Lower leg skin (tissue), 4 donors: ENCODE measurements around the gene LRIG1. TPM values are rescaled to one million over a fixed set of nuclear protein-coding genes. Genes with fewer than 3 reads are reported as not detected.

Source experiments
- DNase-seq, 2 donors: peaks; one replicate each; pipeline ENCODE4 v3.0.0-alpha.2; 2019; ENCODE audit warnings: low spot score in 2 of 2
- H3K4me3 ChIP-seq: fragments of 200-600 bp; sonication (generic); 2 replicates; pipeline ENCODE4 v1.5.1; 2017; ENCODE audit warnings: mild to moderate bottlenecking, low read depth; ENCODE audit not compliant: poor library complexity, severe bottlenecking
- POLR2A ChIP-seq, 2 donors: fragments of 450-650 bp; IDR thresholded peaks; one replicate each; pipeline ENCODE4 v1.6.1; 2016 to 2017; ENCODE audit warnings: antibody characterized with exemption in 2 of 2, mild to moderate bottlenecking in 1 of 2, moderate library complexity in 1 of 2
- whole genome bisulfite sequencing, 2 donors: methylation state at CpG; one replicate each; pipeline ENCODE4 v1.1.5; 2018; 5-methylcytosine and 5-hydroxymethylcytosine counted together
- intact Hi-C: fragments of 100-400 bp; cut with DNase I; formaldehyde crosslinking; loops from one replicate; pipeline ENCODE4 v1.15.0; 2023; ENCODE audit warnings: low total_unique reads
- total RNA-seq, 4 donors: library from RNA; depleted of rRNA; stranded (reverse); fragments of >200 nt; gene quantifications; one replicate each; pipeline ENCODE4 v1.1.0, GENCODE V29; 2016
- TF ChIP-seq, protein P1 (sequence below), 3 donors: fragments of 450-650 bp; IDR thresholded peaks; one replicate each; pipeline ENCODE4 v1.5.1; 2016; ENCODE audit warnings: antibody characterized with exemption in 3 of 3, mild to moderate bottlenecking in 3 of 3, moderate library complexity in 2 of 3

LRIG1 gene
- total RNA-seq, 4 donors from 2014 or later = 53.3 to 91.5 (median 69.8) TPM

DNA sequence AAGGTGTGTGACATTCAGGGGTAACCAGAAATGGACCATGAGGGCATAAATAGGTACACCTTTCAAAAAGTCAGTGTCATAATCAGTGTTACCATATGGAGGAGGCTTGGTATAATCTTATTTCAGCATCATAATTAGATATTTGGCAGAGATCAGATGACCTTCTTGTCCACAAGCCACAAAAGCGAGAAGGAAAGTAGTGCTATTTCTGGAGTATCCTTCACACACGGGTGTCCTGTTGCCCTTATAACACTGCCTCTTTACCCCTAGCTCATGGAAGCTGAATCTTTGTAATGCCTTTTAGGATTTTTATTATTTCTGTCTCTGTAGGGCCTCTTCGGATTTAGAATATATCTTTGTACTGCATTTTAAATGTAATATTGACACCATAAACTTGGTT lies 132.8 kb downstream of the LRIG1 start:
- whole genome bisulfite sequencing, 2 donors = 77 to 87% methylated on average over 3 of the region's 3 CpGs
- H3K4me3 ChIP-seq = no peak overlapping the region
- TF ChIP-seq, protein P1, sequence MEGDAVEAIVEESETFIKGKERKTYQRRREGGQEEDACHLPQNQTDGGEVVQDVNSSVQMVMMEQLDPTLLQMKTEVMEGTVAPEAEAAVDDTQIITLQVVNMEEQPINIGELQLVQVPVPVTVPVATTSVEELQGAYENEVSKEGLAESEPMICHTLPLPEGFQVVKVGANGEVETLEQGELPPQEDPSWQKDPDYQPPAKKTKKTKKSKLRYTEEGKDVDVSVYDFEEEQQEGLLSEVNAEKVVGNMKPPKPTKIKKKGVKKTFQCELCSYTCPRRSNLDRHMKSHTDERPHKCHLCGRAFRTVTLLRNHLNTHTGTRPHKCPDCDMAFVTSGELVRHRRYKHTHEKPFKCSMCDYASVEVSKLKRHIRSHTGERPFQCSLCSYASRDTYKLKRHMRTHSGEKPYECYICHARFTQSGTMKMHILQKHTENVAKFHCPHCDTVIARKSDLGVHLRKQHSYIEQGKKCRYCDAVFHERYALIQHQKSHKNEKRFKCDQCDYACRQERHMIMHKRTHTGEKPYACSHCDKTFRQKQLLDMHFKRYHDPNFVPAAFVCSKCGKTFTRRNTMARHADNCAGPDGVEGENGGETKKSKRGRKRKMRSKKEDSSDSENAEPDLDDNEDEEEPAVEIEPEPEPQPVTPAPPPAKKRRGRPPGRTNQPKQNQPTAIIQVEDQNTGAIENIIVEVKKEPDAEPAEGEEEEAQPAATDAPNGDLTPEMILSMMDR (IDR thresholded peaks at IDR 0.05) = no peak
- TF ChIP-seq POLR2A (IDR thresholded peaks at IDR 0.05) = no peak
- intact Hi-C loops = no loop called here
- DNase-seq = no peak

DNA sequence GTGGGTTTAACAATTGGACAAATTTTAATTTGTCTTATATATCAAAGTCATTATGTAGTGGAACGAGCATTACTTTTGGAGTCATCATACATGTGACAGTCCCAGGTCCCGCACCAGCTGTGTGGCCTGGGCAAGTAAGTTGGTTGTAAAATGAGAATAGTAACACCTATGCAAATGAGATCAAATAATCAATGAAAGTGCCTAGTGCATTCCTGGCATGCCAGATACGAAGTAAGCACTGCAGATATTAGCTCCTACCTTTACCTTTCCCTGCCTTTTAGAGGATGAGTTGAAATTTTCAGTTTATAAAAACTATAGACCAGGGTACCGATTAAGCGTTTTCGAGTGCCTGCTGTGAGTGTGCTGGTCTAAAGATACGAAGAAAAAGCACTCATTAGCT lies 134.1 kb downstream of the LRIG1 start:
- DNase-seq = no peak
- H3K4me3 ChIP-seq = no peak overlapping the region
- TF ChIP-seq, protein P1 (IDR thresholded peaks at IDR 0.05) = no peak
- no peak for TF ChIP-seq POLR2A (IDR thresholded peaks at IDR 0.05)
- WGBS, 2 donors = 96% methylated on average over 7 of the region's 7 CpGs
- intact Hi-C loops = no loop called here

- no peak overlapping the region for H3K4me3 ChIP-seq
- no peak for TF ChIP-seq POLR2A (IDR thresholded peaks at IDR 0.05)
- TF ChIP-seq, protein P1 (IDR thresholded peaks at IDR 0.05) = no peak
- intact Hi-C loops = no loop called here
- no peak for DNase-seq
- 48 to 61% methylated on average over 5 of the region's 5 CpGs for WGBS, 2 donors
Measured at GRCh38 chr3:66365080-66365479, 135.7 kb downstream of the LRIG1 start.

DNA sequence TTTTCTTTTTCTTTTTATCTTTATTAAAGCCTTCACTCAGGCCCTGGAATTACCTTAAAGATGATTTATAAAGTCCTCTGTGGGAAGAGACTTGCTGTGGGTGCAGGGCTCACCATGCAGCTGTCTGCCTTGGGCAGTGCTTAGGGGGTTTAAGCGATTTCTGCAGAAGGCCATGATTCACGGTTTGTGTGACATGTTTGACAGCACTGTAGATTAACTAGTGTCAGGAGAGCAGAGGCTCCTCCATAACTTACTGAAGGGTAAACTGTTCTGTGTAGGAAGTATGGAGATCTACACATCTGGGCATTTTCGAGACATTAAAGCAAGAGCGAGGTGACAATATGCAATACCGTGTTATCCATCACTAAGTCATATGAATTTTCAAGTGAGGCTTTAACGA lies 137.7 kb downstream of the LRIG1 start:
- intact Hi-C loops = no loop called here
- WGBS, 2 donors = 90 to 96% methylated on average over 6 of the region's 6 CpGs
- TF ChIP-seq, protein P1 (IDR thresholded peaks at IDR 0.05) = no peak
- TF ChIP-seq POLR2A (IDR thresholded peaks at IDR 0.05) = no peak

GRCh38 chr3:66362541-66362941 lies 138.3 kb downstream of the LRIG1 start:
- no peak for DNase-seq
- H3K4me3 ChIP-seq = no peak overlapping the region
- WGBS, 2 donors = 67 to 78% methylated on average over 3 of the region's 3 CpGs
- no peak for TF ChIP-seq POLR2A (IDR thresholded peaks at IDR 0.05)
- TF ChIP-seq, protein P1 (IDR thresholded peaks at IDR 0.05) = no peak
- intact Hi-C loops = no loop called here

More for the DNA sequence above, 137.7 kb downstream of the LRIG1 start:
- no peak overlapping the region for H3K4me3 ChIP-seq
- DNase-seq = no peak

DNA sequence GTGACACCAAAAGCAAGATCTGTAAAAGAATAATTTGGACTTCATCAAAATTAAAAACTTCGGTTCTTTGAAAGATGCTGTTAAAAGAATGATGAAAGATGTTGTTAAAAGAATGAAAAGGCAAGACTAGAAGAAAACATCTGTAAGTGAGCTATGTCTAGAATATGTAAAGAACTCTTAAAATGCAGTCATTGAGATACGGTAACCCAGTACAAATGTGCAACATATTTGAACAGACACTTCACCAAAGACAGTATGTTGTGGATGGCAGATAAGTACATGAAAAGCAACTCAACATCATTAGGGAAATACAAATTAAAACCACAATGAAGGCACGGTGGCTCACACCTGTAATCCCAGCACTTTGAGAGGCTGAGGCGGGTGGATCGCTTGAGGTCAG lies 139.5 kb downstream of the LRIG1 start:
- intact Hi-C loops = no loop called here
- no peak overlapping the region for H3K4me3 ChIP-seq
- TF ChIP-seq, protein P1 (IDR thresholded peaks at IDR 0.05) = no peak
- TF ChIP-seq POLR2A (IDR thresholded peaks at IDR 0.05) = no peak
- DNase-seq = no peak
- WGBS, 2 donors = 93 to 95% methylated on average over 5 of the region's 5 CpGs
